ENCODE results near the gene SDCBP2. TPM values are rescaled to one million over a fixed set of nuclear protein-coding genes. Genes with fewer than 3 reads are reported as not detected.

The SDCBP2 gene
- total RNA-seq, 2 experiments from 2014 or later = 4.4 to 5.9 TPM

DNA sequence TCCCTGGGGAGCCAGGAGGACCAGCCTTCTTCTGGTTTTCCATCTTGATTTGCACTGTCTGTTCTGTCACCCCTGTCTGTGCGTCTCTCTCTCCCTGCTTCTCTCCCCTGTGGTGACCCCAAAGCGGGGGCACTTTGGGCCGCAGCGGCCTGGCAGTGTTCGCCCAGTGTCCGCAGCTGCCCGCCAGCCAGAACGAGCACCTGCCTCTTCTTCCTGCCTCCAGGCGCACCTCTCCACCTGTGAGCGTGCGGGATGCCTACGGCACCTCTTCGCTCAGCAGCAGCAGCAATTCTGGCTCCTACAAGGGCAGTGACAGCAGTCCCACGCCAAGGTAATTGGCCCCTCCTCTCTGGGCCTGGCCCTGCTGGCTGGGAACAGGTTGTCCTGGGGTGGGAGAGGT is 32.0 kb downstream of the SDCBP2 start:
- ChIA-PET CTCF (no interaction called here), POLR2A (no interaction called here)
- intact Hi-C loops (cut with micrococcal nuclease) = no loop called here
- Mint-ChIP-seq H3K9me3 (no peaks in the 10 kb centered on the region), H3K27ac (no peak overlapping the region), H3K4me3 (no peak overlapping the region), H3K36me3 (no peaks in the 10 kb centered on the region), H3K27me3 (no peaks in the 10 kb centered on the region), H3K4me1 (ENCODE audit: low read depth) (peaks cover 16% of the 10 kb centered on the region)
- DNase-seq = no peak

DNA sequence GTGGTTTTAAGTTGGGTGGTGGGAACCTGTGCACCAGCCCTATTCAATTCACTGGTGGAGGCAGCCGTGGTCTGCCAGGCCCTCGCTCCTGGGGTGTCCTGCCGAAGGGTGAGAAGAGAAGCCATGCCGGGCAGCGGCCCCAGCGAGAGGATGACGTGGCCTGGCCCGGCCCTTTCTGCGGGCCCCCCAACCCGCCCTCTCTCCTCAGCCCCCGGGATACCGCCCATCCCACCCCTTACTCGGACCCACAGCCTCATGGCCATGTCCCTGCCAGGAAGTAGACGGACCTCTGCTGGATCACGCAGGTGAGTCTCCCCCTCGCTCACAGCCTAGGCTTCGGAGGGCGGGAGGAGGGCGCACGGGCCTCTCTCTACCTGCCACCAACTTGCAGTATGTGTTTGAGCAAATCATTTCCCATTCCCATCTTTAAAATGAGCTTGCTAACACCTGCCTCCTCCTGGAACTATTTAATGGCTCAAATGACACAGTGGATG is 32.8 kb downstream of the SDCBP2 start:
- no peak for DNase-seq
- ChIA-PET CTCF (no interaction called here), POLR2A (no interaction called here)
- no peak overlapping the region for H3K4me3 Mint-ChIP-seq
- intact Hi-C loops (cut with micrococcal nuclease) = no loop called here
- no peak overlapping the region for H3K27ac Mint-ChIP-seq
- H3K27me3 Mint-ChIP-seq = no peaks in the 10 kb centered on the region
- no peaks in the 10 kb centered on the region for H3K36me3 Mint-ChIP-seq
- peaks cover 13% of the 10 kb centered on the region for H3K4me1 Mint-ChIP-seq (ENCODE audit: low read depth)
- H3K9me3 Mint-ChIP-seq = no peaks in the 10 kb centered on the region

DNA sequence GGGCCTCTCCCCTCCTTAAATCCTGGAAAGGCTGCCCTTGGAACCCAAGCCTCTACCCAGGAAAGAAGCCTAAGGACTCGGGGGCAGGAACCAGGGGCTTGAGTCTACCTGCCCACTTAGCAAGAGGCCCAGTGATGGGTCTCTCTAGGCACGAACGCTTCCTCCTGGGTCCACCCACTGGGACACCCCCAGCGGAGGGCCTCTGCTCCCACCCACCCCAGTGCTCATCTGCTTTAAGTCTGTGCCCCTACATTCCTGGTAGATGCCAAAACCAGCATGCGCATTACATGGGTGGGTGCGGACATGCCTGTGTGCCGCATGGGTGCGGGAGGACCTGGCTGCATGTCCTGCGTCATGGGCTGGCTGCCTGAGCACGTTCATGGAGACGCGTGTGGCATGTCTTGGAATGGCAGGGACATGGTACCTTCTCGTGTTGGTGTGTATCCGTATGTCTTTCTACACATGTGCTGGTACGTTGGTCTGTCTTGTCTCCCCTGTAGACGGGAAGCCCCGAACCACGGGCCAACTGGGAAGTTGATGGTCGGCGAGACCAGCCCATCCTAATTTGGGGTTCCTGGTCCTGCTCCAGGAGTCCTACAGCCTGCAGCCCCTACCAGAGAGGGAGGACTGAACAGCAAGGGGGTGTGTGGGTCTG is 33.5 kb downstream of the SDCBP2 start:
- CTCF ChIA-PET = no interaction called here
- Mint-ChIP-seq H3K4me1 (ENCODE audit: low read depth) (peaks cover 6% of the 10 kb centered on the region), H3K27me3 (no peaks in the 10 kb centered on the region), H3K36me3 (no peaks in the 10 kb centered on the region), H3K9me3 (no peaks in the 10 kb centered on the region), H3K27ac (no peak overlapping the region), H3K4me3 (no peak overlapping the region)
- intact Hi-C loops (cut with micrococcal nuclease) = no loop called here
- POLR2A ChIA-PET = no interaction called here
- no peak for DNase-seq

DNA sequence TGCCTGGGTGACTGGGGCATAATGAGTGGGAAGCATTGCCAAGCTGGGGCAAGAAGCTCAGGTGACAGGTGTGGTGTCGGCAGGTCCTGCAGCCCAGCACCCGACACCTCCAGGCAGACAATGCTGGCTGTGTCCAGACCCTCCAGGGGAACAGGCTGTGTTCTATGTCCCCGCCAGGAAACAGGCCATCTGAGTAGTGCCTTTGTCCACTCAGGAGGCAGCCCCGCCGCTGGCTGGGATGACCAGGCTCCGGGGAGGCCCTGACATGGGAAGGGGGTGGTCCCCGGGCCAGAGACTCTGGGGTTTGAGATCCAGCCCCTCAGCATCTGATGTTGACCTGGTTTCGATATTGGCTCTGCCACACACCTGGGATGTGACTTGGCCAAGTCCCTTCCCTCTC is 34.4 kb downstream of the SDCBP2 start:
- DNase-seq = no peak
- no peaks in the 10 kb centered on the region for H3K4me1 Mint-ChIP-seq (ENCODE audit: low read depth)
- no peaks in the 10 kb centered on the region for H3K9me3 Mint-ChIP-seq
- no peaks in the 10 kb centered on the region for H3K36me3 Mint-ChIP-seq
- H3K4me3 Mint-ChIP-seq = no peak overlapping the region
- no peaks in the 10 kb centered on the region for H3K27me3 Mint-ChIP-seq
- CTCF ChIA-PET = no interaction called here
- POLR2A ChIA-PET = interaction anchor here (1.0 kb wide), 1 partner anchor 11 kb away, joined by 3 read pairs; no protein-coding TSS in a partner anchor
- intact Hi-C loops (cut with micrococcal nuclease) = no loop called here
- no peak overlapping the region for H3K27ac Mint-ChIP-seq

DNA sequence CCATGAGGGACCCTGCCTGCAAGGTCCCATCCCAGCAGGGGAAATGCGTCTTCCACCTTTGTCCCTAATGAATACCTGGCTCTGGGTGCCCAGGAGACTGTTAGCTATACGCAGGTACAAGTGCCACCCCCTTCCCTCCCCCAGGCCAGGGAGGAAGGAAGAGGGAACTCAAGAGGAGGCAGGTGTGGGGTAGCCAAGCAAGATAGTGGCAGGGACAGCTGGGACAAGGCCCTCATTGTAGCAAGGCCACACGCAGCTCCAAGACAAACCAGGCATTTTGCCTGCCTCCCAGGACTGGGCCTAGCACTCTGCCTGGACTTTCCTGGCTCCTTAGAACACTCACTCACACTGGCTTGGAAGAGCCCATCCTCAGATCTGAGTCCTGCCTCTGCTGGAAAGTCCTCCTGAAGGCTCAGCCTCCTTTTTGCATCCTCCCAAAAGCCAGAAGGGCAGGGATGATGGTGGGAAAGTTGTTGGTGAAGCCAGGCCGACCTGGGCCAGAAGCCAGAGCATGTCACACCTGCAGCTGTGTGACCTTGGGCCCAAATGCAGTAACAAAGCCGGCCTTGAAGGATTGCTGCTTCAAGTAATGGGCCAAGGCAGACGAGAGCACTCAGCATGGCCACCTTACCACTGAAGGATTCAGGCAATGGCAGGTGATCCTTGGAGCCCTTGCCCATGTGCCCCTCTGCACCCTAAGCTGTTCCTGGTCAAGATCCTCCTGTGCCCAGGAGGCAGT is 35.1 kb downstream of the SDCBP2 start:
- CTCF ChIA-PET = no interaction called here
- intact Hi-C loops (cut with micrococcal nuclease) = no loop called here
- H3K27ac Mint-ChIP-seq = no peak overlapping the region
- no peak overlapping the region for H3K4me3 Mint-ChIP-seq
- H3K4me1 Mint-ChIP-seq (ENCODE audit: low read depth) = no peaks in the 10 kb centered on the region
- no peaks in the 10 kb centered on the region for H3K9me3 Mint-ChIP-seq
- no peaks in the 10 kb centered on the region for H3K36me3 Mint-ChIP-seq
- no peaks in the 10 kb centered on the region for H3K27me3 Mint-ChIP-seq
- POLR2A ChIA-PET = interaction anchor here (1.0 kb wide), 1 partner anchor 11 kb away, joined by 3 read pairs; no protein-coding TSS in a partner anchor
- DNase-seq = no peak

DNA sequence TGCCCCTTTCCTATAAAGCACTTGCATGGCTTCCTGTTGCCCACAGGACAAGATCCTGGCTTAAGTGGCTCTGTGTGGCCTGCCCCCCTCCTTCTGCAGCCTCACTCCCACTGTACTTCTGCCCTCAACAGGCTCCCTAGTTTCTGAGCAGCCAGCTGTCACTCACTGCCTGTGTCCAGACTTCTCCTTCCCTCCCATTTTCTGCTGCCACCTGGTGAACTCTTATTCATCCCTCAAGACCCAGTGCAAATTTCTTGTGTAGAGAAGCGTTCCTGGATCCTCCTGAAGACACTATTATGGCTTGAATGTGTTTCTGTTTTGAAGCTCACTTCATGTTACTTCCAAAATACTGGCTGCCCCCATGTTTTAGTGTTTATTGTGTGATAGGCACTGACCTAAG is 36.3 kb downstream of the SDCBP2 start:
- Mint-ChIP-seq H3K27me3 (no peaks in the 10 kb centered on the region), H3K27ac (no peak overlapping the region), H3K36me3 (no peaks in the 10 kb centered on the region), H3K9me3 (no peaks in the 10 kb centered on the region), H3K4me3 (no peak overlapping the region), H3K4me1 (ENCODE audit: low read depth) (peaks cover 4% of the 10 kb centered on the region)
- POLR2A ChIA-PET = no interaction called here
- intact Hi-C loops (cut with micrococcal nuclease) = no loop called here
- CTCF ChIA-PET = no interaction called here
- DNase-seq = no peak

DNA sequence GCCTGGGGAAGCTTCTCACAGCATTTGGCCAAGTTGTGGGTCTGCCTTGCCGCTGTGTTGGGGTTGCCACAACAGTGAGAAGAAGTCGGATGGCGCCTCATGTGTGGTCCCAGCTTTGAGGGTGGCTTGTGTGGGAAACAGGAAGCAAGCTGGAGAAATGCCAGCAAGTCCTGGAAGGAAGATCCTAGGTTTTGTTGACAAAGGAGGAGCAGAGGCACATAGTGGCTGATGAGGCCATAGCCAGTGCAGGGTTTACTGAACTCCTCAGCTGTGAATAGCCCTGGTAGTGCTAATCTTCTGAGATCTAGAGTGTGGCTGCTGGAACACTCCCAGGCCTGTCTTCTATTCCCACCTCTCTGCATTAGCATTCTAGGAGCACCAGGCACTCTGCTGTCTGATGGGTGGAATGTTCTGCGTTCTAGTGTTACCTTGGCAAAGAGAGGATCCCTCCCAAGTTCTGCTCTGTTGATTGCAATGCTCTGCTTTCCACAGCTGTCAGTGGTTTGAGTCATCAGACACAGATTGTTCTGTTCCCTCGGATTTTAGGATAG is 37.7 kb downstream of the SDCBP2 start:
- intact Hi-C loops (cut with micrococcal nuclease) = no loop called here

GRCh38 chr20:1287787-1288569 is 41.0 kb downstream of the SDCBP2 start:
- DNase-seq = no peak
- ChIA-PET CTCF (interaction anchor here (2.6 kb wide), 1 partner anchor 216 kb away, joined by 6 read pairs; no protein-coding TSS in a partner anchor), POLR2A (no interaction called here)
- intact Hi-C loops (cut with micrococcal nuclease) = no loop called here
- no peaks in the 10 kb centered on the region for H3K27me3 Mint-ChIP-seq
- H3K36me3 Mint-ChIP-seq = no peaks in the 10 kb centered on the region
- no peaks in the 10 kb centered on the region for H3K9me3 Mint-ChIP-seq
- H3K4me3 Mint-ChIP-seq = no peak overlapping the region
- peaks cover 39% of the 10 kb centered on the region for H3K4me1 Mint-ChIP-seq (ENCODE audit: low read depth)
- no peak overlapping the region for H3K27ac Mint-ChIP-seq

More for the DNA sequence above, 37.7 kb downstream of the SDCBP2 start:
- H3K27me3 Mint-ChIP-seq = no peaks in the 10 kb centered on the region
- ChIA-PET CTCF (interaction anchor here (1.8 kb wide), 1 partner anchor 22 kb away, joined by 5 read pairs; no protein-coding TSS in a partner anchor), POLR2A (interaction anchor here (0.7 kb wide), 1 partner anchor 10 kb away, joined by 3 read pairs; no protein-coding TSS in a partner anchor)
- H3K9me3 Mint-ChIP-seq = no peaks in the 10 kb centered on the region
- H3K4me3 Mint-ChIP-seq = no peak overlapping the region
- no peak overlapping the region for H3K27ac Mint-ChIP-seq
- peaks cover 18% of the 10 kb centered on the region for H3K4me1 Mint-ChIP-seq (ENCODE audit: low read depth)
- no peak for DNase-seq
- no peaks in the 10 kb centered on the region for H3K36me3 Mint-ChIP-seq

DNA sequence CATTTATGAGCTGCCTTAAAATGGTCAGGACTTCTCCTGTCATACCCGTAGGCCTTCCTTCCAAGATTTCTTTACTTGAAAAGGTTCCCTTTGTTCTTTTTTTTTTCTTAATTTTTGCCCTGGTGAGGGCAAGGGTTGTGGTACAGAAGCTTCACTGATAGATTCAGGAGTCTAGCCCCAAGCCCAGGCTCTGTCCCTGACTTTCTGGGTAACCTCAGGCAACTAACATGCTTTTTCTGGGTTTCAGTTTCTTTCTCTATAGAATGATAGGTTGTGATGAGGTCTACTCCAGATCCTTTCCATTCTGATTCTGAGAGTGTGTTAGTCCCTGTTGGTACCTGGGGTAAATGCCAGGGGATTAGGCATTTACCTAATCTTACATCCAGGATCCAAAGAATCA is 41.6 kb downstream of the SDCBP2 start:
- Mint-ChIP-seq H3K4me3 (peak overlapping the region; percentile 53), H3K9me3 (no peaks in the 10 kb centered on the region), H3K36me3 (no peaks in the 10 kb centered on the region), H3K27ac (peak overlapping the region; percentile 57), H3K4me1 (ENCODE audit: low read depth) (peaks cover 39% of the 10 kb centered on the region), H3K27me3 (no peaks in the 10 kb centered on the region)
- ChIA-PET CTCF (interaction anchor here (0.7 to 2.6 kb wide), 2 partner anchors 107 to 216 kb away, joined by 4 to 6 read pairs; no protein-coding TSS in a partner anchor), POLR2A (interaction anchor here (0.7 kb wide), 1 partner anchor 105 kb away, joined by 3 read pairs; no protein-coding TSS in a partner anchor)
- intact Hi-C loops (cut with micrococcal nuclease) = no loop called here
- DNase-seq = no peak

DNA sequence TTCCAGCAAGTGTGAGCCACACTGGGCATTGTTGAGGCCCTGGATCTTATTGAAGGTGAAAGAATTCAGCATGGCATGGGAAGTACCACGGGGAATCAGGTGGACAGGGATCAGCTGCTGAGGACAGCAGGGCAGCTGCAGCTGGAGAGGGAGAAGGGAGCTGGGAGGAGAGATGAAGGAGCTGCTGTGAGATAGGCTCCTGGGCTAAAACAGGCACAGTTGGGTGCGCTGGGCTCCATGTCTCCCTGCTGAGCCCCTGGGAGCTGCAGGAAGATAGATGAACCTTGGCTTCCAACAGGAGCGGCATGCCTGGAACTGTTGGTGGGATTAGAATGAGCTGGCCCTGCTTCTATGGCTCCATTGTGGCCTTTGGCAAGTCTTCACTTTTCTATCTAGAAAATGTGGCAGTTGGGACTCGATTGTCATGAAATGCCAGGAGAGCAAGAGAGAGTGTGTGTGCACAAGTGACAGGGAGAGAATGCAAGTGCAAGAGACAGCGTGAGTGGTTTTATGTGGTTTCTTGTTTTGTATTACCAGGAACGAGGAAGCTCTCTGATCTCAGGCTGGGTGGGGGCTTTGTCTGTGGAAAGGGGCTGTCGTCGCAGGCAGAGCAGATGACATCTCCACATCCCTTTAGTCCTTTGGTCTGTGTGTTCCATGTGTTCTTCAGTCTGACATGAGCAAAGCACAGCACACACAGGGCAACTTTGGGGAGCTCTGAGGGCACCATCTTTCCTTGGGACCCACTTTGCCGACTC is 42.5 kb downstream of the SDCBP2 start:
- DNase-seq = no peak

More for the DNA sequence above, 42.5 kb downstream of the SDCBP2 start:
- no peaks in the 10 kb centered on the region for H3K9me3 Mint-ChIP-seq
- H3K27ac Mint-ChIP-seq = peak overlapping the region; percentile 13
- peaks cover 40% of the 10 kb centered on the region for H3K4me1 Mint-ChIP-seq (ENCODE audit: low read depth)
- H3K36me3 Mint-ChIP-seq = no peaks in the 10 kb centered on the region
- intact Hi-C loops (cut with micrococcal nuclease) = no loop called here
- CTCF ChIA-PET = interaction anchor here (0.7 to 2.6 kb wide), 2 partner anchors 107 to 217 kb away, joined by 4 to 6 read pairs; no protein-coding TSS in a partner anchor
- H3K4me3 Mint-ChIP-seq = peak overlapping the region; percentile 53
- H3K27me3 Mint-ChIP-seq = no peaks in the 10 kb centered on the region
- POLR2A ChIA-PET = interaction anchor here (0.7 kb wide), 1 partner anchor 106 kb away, joined by 3 read pairs; no protein-coding TSS in a partner anchor
